Activated CD4-positive, alpha-beta T cell treated with anti-CD3 and anti-CD28 coated beads, Interleukin-2, Interleukin-6, amounts not matched to agents 100 ng/mL and 50 ng/mL, durations not matched to agents 16 hours and 8 hours (primary cell): ENCODE results near the gene PSMA5.
"Not testable (repeated sequence)": the region's sequence is repeated elsewhere in the genome, so short reads cannot be mapped to it uniquely, and the experiment has no call there.

Experiments used
- DNase-seq: peaks from one replicate; pipeline ENCODE4 v3.0.0-alpha.2; 2020

Gene PSMA5

GRCh38 chr1:109426281-109427170, at the start of gene PSMA5:
Gene PSMA5, minus strand, starts transcription at chr1:109426448. Its CDS starts 118 bp downstream, at chr1:109426330.
- peak; percentile 98 for DNase-seq

- no peak for DNase-seq
Measured at GRCh38 chr1:109475261-109475660, 49.0 kb upstream of the PSMA5 start.

GRCh38 chr1:109474697-109475096, 48.4 kb upstream of the PSMA5 start:
- no peak for DNase-seq

- not testable (repeated sequence) for DNase-seq
Measured at GRCh38 chr1:109473284-109474057, 47.2 kb upstream of the PSMA5 start.

- DNase-seq: no peak
Measured at GRCh38 chr1:109472779-109473178, 46.5 kb upstream of the PSMA5 start.

- no peak for DNase-seq
Measured at GRCh38 chr1:109470245-109470644, 44.0 kb upstream of the PSMA5 start.

GRCh38 chr1:109468903-109469302, 42.7 kb upstream of the PSMA5 start:
- DNase-seq: no peak

GRCh38 chr1:109468061-109468460, 41.8 kb upstream of the PSMA5 start:
- DNase-seq: no peak

GRCh38 chr1:109467301-109467777, 41.1 kb upstream of the PSMA5 start:
- no peak for DNase-seq

- DNase-seq: no peak
Measured at GRCh38 chr1:109466452-109467300, 40.4 kb upstream of the PSMA5 start, which contains the start of gene SYPL2. Gene SYPL2, plus strand, starts transcription at chr1:109466546. Its CDS starts 298 bp downstream, at chr1:109466844.

- no peak for DNase-seq
Measured at GRCh38 chr1:109466125-109466451, 39.8 kb upstream of the PSMA5 start.

GRCh38 chr1:109457819-109458218, 31.6 kb upstream of the PSMA5 start:
- no peak for DNase-seq

- DNase-seq: no peak
Measured at GRCh38 chr1:109454497-109455133, 28.4 kb upstream of the PSMA5 start.

GRCh38 chr1:109447524-109447923, 21.3 kb upstream of the PSMA5 start:
- DNase-seq: no peak

GRCh38 chr1:109445949-109446695, 19.9 kb upstream of the PSMA5 start:
- DNase-seq: not testable (repeated sequence)

GRCh38 chr1:109444346-109444745, 18.1 kb upstream of the PSMA5 start:
- no peak for DNase-seq

- DNase-seq: no peak
Measured at GRCh38 chr1:109443476-109443875, 17.2 kb upstream of the PSMA5 start.

GRCh38 chr1:109441069-109441468, 14.8 kb upstream of the PSMA5 start:
- no peak for DNase-seq

- no peak for DNase-seq
Measured at GRCh38 chr1:109438798-109439297, 12.6 kb upstream of the PSMA5 start.

GRCh38 chr1:109434484-109434883, 8.2 kb upstream of the PSMA5 start:
- no peak for DNase-seq

GRCh38 chr1:109433322-109433721, 7.1 kb upstream of the PSMA5 start:
- no peak for DNase-seq
